Gastrocnemius medialis (tissue), 4 donors: Measurements from ENCODE around the gene TSHZ3.

Experiments used
- CTCF ChIP-seq, 5 experiments: fragments of 450-650 bp in 3 of 5; fragments of 200-600 bp in 2 of 5; sonication (generic) in 2 of 5; IDR thresholded peaks in 4 of 5; conservative IDR thresholded peaks in 1 of 5; 1 replicate in 4 of 5; 2 replicates in 1 of 5; pipeline ENCODE4 v1.5.1; 2016 to 2019; ENCODE audit warnings: antibody characterized with exemption in 5 of 5, mild to moderate bottlenecking in 3 of 5, moderate library complexity in 3 of 5
- POLR2A ChIP-seq, 2 donors: fragments of 450-650 bp; IDR thresholded peaks; one replicate each; pipeline ENCODE4 v1.6.1; 2017; ENCODE audit warnings: antibody characterized with exemption in 2 of 2, mild to moderate bottlenecking in 2 of 2, moderate library complexity in 2 of 2

- TF ChIP-seq POLR2A (IDR thresholded peaks at IDR 0.05) (no peak), CTCF (IDR thresholded peaks at IDR 0.05 in 4 of 5, conservative IDR thresholded peaks at IDR 0.05 in 1 of 5) (no peak)
Observed at GRCh38 chr19:31347354-31347753, 1.9 kb downstream of the TSHZ3 start.
